SK-N-MC (cell line): ENCODE measurements around the gene SMARCD1.

Source experiments
- DNase-seq: peaks from one replicate; pipeline ENCODE4 v3.0.0-alpha.2; 2011; ENCODE audit warnings: low read depth, low spot score
- H3K27ac ChIP-seq: fragments of 200-600 bp; sonication (generic); 2 replicates; pipeline ENCODE4 v1.5.1; 2016; ENCODE audit warnings: mixed run types
- H3K36me3 ChIP-seq: fragments of 200-600 bp; sonication (generic); 2 replicates; pipeline ENCODE4 v1.6.1; 2017; ENCODE audit warnings: antibody characterized with exemption, low read length, mixed read lengths; ENCODE audit not compliant: insufficient read depth
- H3K4me3 ChIP-seq: fragments of 200-600 bp; sonication (generic); 2 replicates; pipeline ENCODE4 v1.5.1; 2016
- H3K9ac ChIP-seq: fragments of 200-600 bp; sonication (generic); 2 replicates; pipeline ENCODE4 v1.8.0; 2017; ENCODE audit warnings: mixed run types, mixed read lengths; ENCODE audit not compliant: insufficient read length
- H3K9me3 ChIP-seq: fragments of 200-600 bp; sonication (generic); 2 replicates; pipeline ENCODE4 v1.6.1; 2017; ENCODE audit warnings: low read depth, mild to moderate bottlenecking, antibody characterized with exemption, low read length, moderate library complexity, mixed read lengths
- EZH2 ChIP-seq: fragments of 200-600 bp; sonication (generic); IDR thresholded peaks from one replicate; pipeline ENCODE4 v1.6.1; 2017; ENCODE audit warnings: antibody characterized with exemption
- FOXP2 ChIP-seq: optimal IDR thresholded peaks from 2 replicates; pipeline ENCODE3; 2011; ENCODE audit warnings: mild to moderate bottlenecking, moderate library complexity; ENCODE audit not compliant: insufficient read depth; ENCODE audit errors: extremely low read length, control extremely low read depth
- POLR2AphosphoS5 ChIP-seq: IDR thresholded peaks from 2 replicates; pipeline ENCODE4 v1.6.1; 2012; ENCODE audit warnings: mild to moderate bottlenecking, low read depth, low read length, borderline replicate concordance

The SMARCD1 gene

GRCh38 chr12:50043854-50044253 lies 41.3 kb upstream of the SMARCD1 start:
- TF ChIP-seq FOXP2 (no peak), POLR2AphosphoS5 (no peak), EZH2 (no peak)
- no peaks in the 10 kb centered on the region for H3K36me3 ChIP-seq
- no peak for DNase-seq
- no peak overlapping the region for H3K27ac ChIP-seq
- no peak overlapping the region for H3K9ac ChIP-seq
- no peak overlapping the region for H3K4me3 ChIP-seq
- H3K9me3 ChIP-seq = no peaks in the 10 kb centered on the region

GRCh38 chr12:50047693-50048250 lies 37.4 kb upstream of the SMARCD1 start:
- DNase-seq = no peak
- no peak overlapping the region for H3K9ac ChIP-seq
- no peaks in the 10 kb centered on the region for H3K9me3 ChIP-seq
- no peak for TF ChIP-seq POLR2AphosphoS5
- no peak for TF ChIP-seq FOXP2
- TF ChIP-seq EZH2 = no peak
- no peak overlapping the region for H3K27ac ChIP-seq
- H3K36me3 ChIP-seq = no peaks in the 10 kb centered on the region
- H3K4me3 ChIP-seq = no peak overlapping the region

GRCh38 chr12:50049254-50050118 lies 35.7 kb upstream of the SMARCD1 start:
- TF ChIP-seq POLR2AphosphoS5 (no peak), FOXP2 (no peak), EZH2 (no peak)
- Histone ChIP-seq H3K9ac (no peak overlapping the region), H3K9me3 (no peaks in the 10 kb centered on the region), H3K4me3 (no peak overlapping the region), H3K27ac (no peak overlapping the region), H3K36me3 (no peaks in the 10 kb centered on the region)
- DNase-seq = no peak

- DNase-seq = no peak
- Histone ChIP-seq H3K4me3 (no peak overlapping the region), H3K9me3 (no peaks in the 10 kb centered on the region), H3K9ac (no peak overlapping the region), H3K27ac (no peak overlapping the region), H3K36me3 (no peaks in the 10 kb centered on the region)
- TF ChIP-seq FOXP2 = no peak
- TF ChIP-seq POLR2AphosphoS5 = no peak
- TF ChIP-seq EZH2 = no peak
These were observed 35.1 kb upstream of the SMARCD1 start for GRCh38 chr12:50050119-50050385.

- no peak overlapping the region for H3K4me3 ChIP-seq
- no peaks in the 10 kb centered on the region for H3K9me3 ChIP-seq
- H3K36me3 ChIP-seq = no peaks in the 10 kb centered on the region
- no peak overlapping the region for H3K27ac ChIP-seq
- no peak overlapping the region for H3K9ac ChIP-seq
- DNase-seq = no peak
- TF ChIP-seq POLR2AphosphoS5 = no peak
- TF ChIP-seq EZH2 = no peak
- no peak for TF ChIP-seq FOXP2
These were observed 34.6 kb upstream of the SMARCD1 start for GRCh38 chr12:50050410-50051098.

- H3K9ac ChIP-seq = no peak overlapping the region
- DNase-seq = no peak
- no peak overlapping the region for H3K27ac ChIP-seq
- TF ChIP-seq FOXP2 (no peak), EZH2 (no peak)
- H3K36me3 ChIP-seq = no peaks in the 10 kb centered on the region
- no peak overlapping the region for H3K4me3 ChIP-seq
- no peaks in the 10 kb centered on the region for H3K9me3 ChIP-seq
These were observed 33.9 kb upstream of the SMARCD1 start for GRCh38 chr12:50051101-50051806.

- no peak overlapping the region for H3K27ac ChIP-seq
- no peaks in the 10 kb centered on the region for H3K36me3 ChIP-seq
- no peak overlapping the region for H3K9ac ChIP-seq
- no peak overlapping the region for H3K4me3 ChIP-seq
- no peak for TF ChIP-seq FOXP2
- no peak for TF ChIP-seq POLR2AphosphoS5
- TF ChIP-seq EZH2 = no peak
- H3K9me3 ChIP-seq = no peaks in the 10 kb centered on the region
- DNase-seq = no peak
These were observed 32.6 kb upstream of the SMARCD1 start for GRCh38 chr12:50052544-50052943.

GRCh38 chr12:50052964-50053363 lies 32.2 kb upstream of the SMARCD1 start:
- no peak overlapping the region for H3K4me3 ChIP-seq
- H3K9me3 ChIP-seq = no peaks in the 10 kb centered on the region
- DNase-seq = no peak
- H3K9ac ChIP-seq = no peak overlapping the region
- no peak for TF ChIP-seq POLR2AphosphoS5
- no peak for TF ChIP-seq EZH2
- no peak for TF ChIP-seq FOXP2
- H3K36me3 ChIP-seq = no peaks in the 10 kb centered on the region
- H3K27ac ChIP-seq = no peak overlapping the region
